Pancreas (tissue), 10 donors: ENCODE data around the gene SFMBT2. TPM values are rescaled to one million over a fixed set of nuclear protein-coding genes. Genes with fewer than 3 reads are reported as not detected.

Experiments used
- ATAC-seq, 4 donors: fragments of 200-7000 bp; cut with Tn5 transposase; one replicate each; pipeline versions ENCODE4 v1.8.0 to v1.9.1; 2020; ENCODE audit warnings: mild to moderate bottlenecking in 4 of 4, moderate library complexity in 4 of 4
- DNase-seq, 6 donors: peaks; one replicate each; pipeline ENCODE4 v3.0.0-alpha.2; 2020
- FAIRE-seq: peaks from 2 replicates; lab custom pipeline; 2012; peaks lifted over from hg19 to GRCh38; lab: Jason Lieb, UNC
- H3K27ac ChIP-seq, 4 donors: fragments of 200-600 bp; sonication (generic); 1 replicate in 3 of 4; 2 replicates in 1 of 4; pipeline versions ENCODE4 v1.5.0 to v1.8.0; 2020
- H3K27me3 ChIP-seq, 4 donors: fragments of 200-600 bp; one replicate each; pipeline ENCODE4 v1.8.0; 2021
- H3K36me3 ChIP-seq, 3 donors: fragments of 200-600 bp; sonication (generic) in 1 of 3; one replicate each; pipeline versions ENCODE4 v1.5.0 to v1.8.0; 2020 to 2021
- H3K4me1 ChIP-seq, 3 donors: fragments of 200-600 bp; one replicate each; pipeline ENCODE4 v1.8.0; 2021
- H3K4me3 ChIP-seq, 4 donors: fragments of 200-600 bp; sonication (generic) in 2 of 4; one replicate each; pipeline versions ENCODE4 v1.5.0 to v1.8.0; 2020 to 2021
- H3K9me3 ChIP-seq, 4 donors: fragments of 200-600 bp; one replicate each; pipeline ENCODE4 v1.8.0; 2021
- CTCF ChIP-seq, 4 donors: fragments of 200-600 bp; sonication (generic) in 3 of 4; IDR thresholded peaks; one replicate each; pipeline versions ENCODE4 v1.5.0 to v1.8.0; 2021; ENCODE audit warnings: antibody characterized with exemption in 4 of 4
- WGBS, 2 donors: extraction: QIAGEN DNeasy Blood & Tissue Kit; methylation state at CpG; one replicate each; pipeline ENCODE4 v1.1.7; 2013; 5-methylcytosine and 5-hydroxymethylcytosine counted together
- intact Hi-C, 3 donors: fragments of 100-400 bp; cut with DNase I; formaldehyde crosslinking; loops; one replicate each; pipeline versions ENCODE4 v1.11.1 to v1.14.2; 2022
- polyA plus RNA-seq, 2 donors: library from polyadenylated mRNA; stranded (reverse); fragments of 200-250 nt; gene quantifications; one replicate each; pipeline ENCODE4 v1.2.3, GENCODE V29; 2013
- total RNA-seq, 6 donors: library from RNA; stranded (reverse); fragmentation: NEBNext Ultra II Directional in 4 of 6; extraction: Animal tissue kit (Norgen Biotek cat#: 25700) in 4 of 6; gene quantifications; one replicate each; pipeline versions ENCODE4 v1.2.1 to v1.2.4, GENCODE V29; 2021 to 2023
- donor health status: healthy with polysubstance abuse.
- donor health status: DM: no; HTN: no; CAD: no; lungs with moderate emphysema.
- donor health status: DM: no; HTN: no; CAD: no.
- donor health status: control.
- donor health status: control.
- donor health status: Bipolar disorder and iron deficiency.
- donor health status: DM: yes; HTN: yes; CAD: no.
- donor health status: DM: no; HTN: no; CAD: no.
- donor health status: DM: no; HTN: no; CAD: no.
- donor health status: DM: yes; HTN: yes; CAD: no.

Gene SFMBT2
- total and polyA plus RNA-seq, 8 donors: 0.65 to 9.4 (median 1.9) TPM

DNA sequence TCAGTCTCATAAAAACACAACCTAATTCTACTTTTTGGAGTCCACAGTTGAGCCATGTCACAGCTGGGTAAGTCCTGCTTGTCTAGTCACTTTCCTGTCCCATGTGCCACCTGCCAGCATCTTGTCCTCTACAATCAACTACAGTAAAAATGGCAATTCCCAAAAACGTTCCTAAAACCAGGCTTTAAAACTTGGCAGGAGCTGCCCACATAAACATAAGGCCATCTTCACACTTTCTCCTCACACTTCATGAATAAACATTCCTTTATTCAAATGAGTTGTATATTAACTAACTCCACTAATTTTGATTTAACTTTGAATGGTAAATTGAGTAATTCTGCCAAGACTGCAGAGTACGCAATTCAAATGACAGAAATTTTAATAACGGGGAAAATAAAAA is 49.5 kb downstream of the SFMBT2 start:
- Histone ChIP-seq H3K9me3 (no peaks in the 10 kb centered on the region), H3K27ac (no peak overlapping the region), H3K27me3 (no peaks in the 10 kb centered on the region), H3K4me3 (no peak overlapping the region), H3K4me1 (no peaks in the 10 kb centered on the region), H3K36me3 (no peaks in the 10 kb centered on the region)
- no peak for TF ChIP-seq CTCF (IDR thresholded peaks at IDR 0.05)
- no peak for ATAC-seq
- intact Hi-C loops: no loop called here
- FAIRE-seq: no peak
- DNase-seq: no peak
- WGBS, 2 donors: 75 to 86% methylated on average over 3 of the region's 3 CpGs

- ATAC-seq: no peak
- Histone ChIP-seq H3K27me3 (no peaks in the 10 kb centered on the region), H3K27ac (no peak overlapping the region), H3K9me3 (no peaks in the 10 kb centered on the region), H3K4me3 (no peak overlapping the region), H3K4me1 (no peaks in the 10 kb centered on the region), H3K36me3 (no peaks in the 10 kb centered on the region)
- no peak for FAIRE-seq
- WGBS, 2 donors: 59 to 74% methylated on average over 7 of the region's 7 CpGs
- intact Hi-C loops: no loop called here
- no peak for DNase-seq
- no peak for TF ChIP-seq CTCF (IDR thresholded peaks at IDR 0.05)
These were observed 50.9 kb downstream of the SFMBT2 start for GRCh38 chr10:7359954-7360353.

DNA sequence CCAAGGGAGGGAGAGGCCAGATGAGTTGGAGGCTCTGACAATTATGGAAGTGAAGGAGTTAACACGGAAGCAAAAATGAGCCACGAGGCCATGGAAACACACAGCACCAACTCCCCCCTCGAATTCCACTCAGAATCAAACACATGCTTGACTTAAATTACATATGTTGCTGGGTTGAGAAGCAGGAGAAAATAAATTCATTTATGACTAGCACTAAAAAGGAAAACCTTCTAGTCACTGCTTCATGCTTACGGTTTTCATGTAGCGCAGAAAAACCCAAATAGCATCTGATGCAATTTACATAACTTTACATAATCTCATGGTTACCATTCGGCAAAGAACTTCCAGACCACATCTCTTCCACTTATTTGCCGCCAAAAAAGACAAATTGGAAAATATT is 51.5 kb downstream of the SFMBT2 start:
- WGBS, 2 donors: 56 to 71% methylated on average over 7 of the region's 7 CpGs
- intact Hi-C loops: no loop called here
- no peak for FAIRE-seq
- Histone ChIP-seq H3K27me3 (no peaks in the 10 kb centered on the region), H3K9me3 (no peaks in the 10 kb centered on the region), H3K27ac (no peak overlapping the region), H3K36me3 (no peaks in the 10 kb centered on the region), H3K4me1 (no peaks in the 10 kb centered on the region), H3K4me3 (no peak overlapping the region)
- no peak for DNase-seq
- no peak for ATAC-seq
- TF ChIP-seq CTCF (IDR thresholded peaks at IDR 0.05): no peak

GRCh38 chr10:7357193-7357592 is 53.6 kb downstream of the SFMBT2 start:
- Histone ChIP-seq H3K27me3 (no peaks in the 10 kb centered on the region), H3K4me1 (no peaks in the 10 kb centered on the region), H3K9me3 (no peaks in the 10 kb centered on the region), H3K36me3 (no peaks in the 10 kb centered on the region), H3K4me3 (no peak overlapping the region), H3K27ac (no peak overlapping the region)
- WGBS, 2 donors: 69 to 90% methylated on average over 6 of the region's 6 CpGs
- no peak for TF ChIP-seq CTCF (IDR thresholded peaks at IDR 0.05)
- intact Hi-C loops: no loop called here
- FAIRE-seq: no peak
- no peak for DNase-seq
- ATAC-seq: no peak

DNA sequence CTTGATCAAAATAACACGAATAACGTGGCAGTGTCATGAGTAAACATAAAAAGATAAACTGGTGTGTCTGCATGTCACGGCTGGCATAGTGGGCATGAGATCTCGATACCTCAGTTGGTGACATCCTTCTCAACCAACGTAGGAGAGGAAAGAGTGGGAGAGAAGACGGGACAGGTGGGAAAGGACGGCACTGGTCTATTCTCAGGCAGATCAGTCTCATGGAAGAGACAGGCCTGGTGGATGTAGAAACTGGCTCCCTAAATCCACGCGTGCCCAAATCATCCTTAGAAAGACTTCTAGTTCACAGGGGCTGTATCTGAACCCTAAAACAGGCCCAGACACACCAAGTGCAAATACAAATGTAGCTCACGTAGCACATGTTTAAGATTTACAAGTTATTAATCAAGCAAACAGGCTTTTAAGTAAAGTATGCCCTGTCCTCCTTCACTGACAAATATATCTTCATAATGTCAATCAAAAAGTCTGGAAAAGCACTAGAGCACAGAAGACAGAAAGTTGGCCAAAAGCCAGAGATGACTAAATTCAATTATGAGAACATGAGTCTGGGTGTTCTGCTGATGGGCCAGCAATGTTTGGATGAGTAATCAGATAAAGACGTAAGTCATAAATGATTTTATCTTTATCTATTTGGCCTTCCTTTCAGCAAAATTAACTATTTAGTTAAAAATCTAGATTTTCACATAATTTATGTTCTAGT is 56.3 kb downstream of the SFMBT2 start:
- intact Hi-C loops: no loop called here
- no peak for DNase-seq
- no peaks in the 10 kb centered on the region for H3K36me3 ChIP-seq
- ATAC-seq: no peak
- H3K27ac ChIP-seq: no peak overlapping the region
- FAIRE-seq: no peak
- H3K4me3 ChIP-seq: no peak overlapping the region
- H3K4me1 ChIP-seq: no peaks in the 10 kb centered on the region
- WGBS, 2 donors: 68 to 77% methylated on average over 11 of the region's 11 CpGs
- H3K27me3 ChIP-seq: no peaks in the 10 kb centered on the region
- no peaks in the 10 kb centered on the region for H3K9me3 ChIP-seq
- TF ChIP-seq CTCF (IDR thresholded peaks at IDR 0.05): no peak
